ENCODE measurements around the gene TNRC6C.
"Not testable (repeated sequence)": the region's sequence is repeated elsewhere in the genome, so short reads cannot be mapped to it uniquely, and the experiment has no call there.

The TNRC6C gene

DNA sequence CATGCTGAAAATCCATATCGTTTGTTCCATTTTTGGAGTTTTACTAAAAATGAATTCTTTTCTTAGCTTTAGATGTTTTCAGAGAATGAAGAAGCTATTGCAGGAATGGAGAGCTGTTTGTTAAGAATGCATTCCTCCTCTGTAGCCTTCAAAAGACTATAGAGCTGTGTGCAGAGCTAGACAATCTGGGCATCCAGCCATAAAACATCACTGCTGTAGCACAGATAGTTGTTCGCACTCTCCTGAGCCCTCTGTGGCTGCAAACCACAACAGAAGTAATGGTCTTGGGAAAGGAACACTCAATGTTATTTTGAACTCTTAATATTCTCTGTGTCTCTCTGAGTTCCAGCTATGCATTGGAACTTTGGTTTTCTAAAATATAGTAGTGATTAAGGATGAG is 4.9 kb downstream of the TNRC6C start:
- peak; percentile 76 for DNase-seq (ENCODE audit: low spot score)

DNA sequence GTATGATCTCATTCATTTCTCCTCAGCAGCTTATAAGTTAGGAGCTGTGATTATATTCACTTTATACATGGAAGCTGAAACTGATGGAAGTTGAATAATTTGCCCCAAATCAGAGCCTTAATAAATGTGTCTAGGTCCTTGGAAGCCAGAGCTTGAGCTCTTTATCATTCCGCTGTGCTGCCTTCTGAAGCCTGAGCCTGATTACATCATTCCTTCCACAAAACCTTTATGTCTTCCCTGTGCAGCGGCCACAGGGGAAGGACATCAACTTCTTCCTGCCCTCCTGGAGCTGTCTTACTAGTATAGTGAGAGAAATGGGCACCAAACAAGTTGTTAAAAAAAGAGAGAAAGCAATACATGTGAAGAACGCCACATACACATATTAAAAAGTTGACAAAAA is 6.8 kb downstream of the TNRC6C start:
- DNase-seq (ENCODE audit: low spot score) = no peak

GRCh38 chr17:77966476-77966875 is 8.0 kb downstream of the TNRC6C start:
- no peak for DNase-seq (ENCODE audit: low spot score)

DNA sequence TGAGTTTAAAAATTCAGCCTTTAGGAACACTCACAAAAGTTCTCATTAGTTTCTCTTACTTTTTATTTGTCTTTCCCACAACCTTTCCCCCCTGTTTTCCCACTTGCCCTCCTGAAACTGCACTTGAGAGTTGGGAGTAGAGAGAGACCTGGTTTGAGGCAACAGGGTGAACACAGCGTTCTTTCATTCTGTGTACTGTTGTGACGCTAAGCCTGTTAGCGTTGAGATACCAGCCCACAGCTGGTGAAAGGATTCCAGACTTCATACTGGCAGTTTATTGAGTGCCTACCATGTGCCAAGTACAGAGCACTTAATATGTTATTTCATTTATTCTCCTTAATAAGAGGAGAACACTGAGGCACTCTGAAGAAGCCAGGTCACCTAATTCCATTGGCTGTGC is 10.3 kb downstream of the TNRC6C start:
- no peak for DNase-seq (ENCODE audit: low spot score)

- DNase-seq (ENCODE audit: low spot score) = not testable (repeated sequence)
Measured at GRCh38 chr17:77972271-77972670, 13.8 kb downstream of the TNRC6C start.

GRCh38 chr17:77973953-77974352 is 15.4 kb downstream of the TNRC6C start:
- no peak for DNase-seq (ENCODE audit: low spot score)

GRCh38 chr17:77974396-77974795 is 15.9 kb downstream of the TNRC6C start:
- DNase-seq (ENCODE audit: low spot score) = no peak

- not testable (repeated sequence) for DNase-seq (ENCODE audit: low spot score)
Measured at GRCh38 chr17:77982430-77982829, 23.9 kb downstream of the TNRC6C start.

- no peak for DNase-seq (ENCODE audit: low spot score)
Measured at GRCh38 chr17:77990301-77990700, 31.8 kb downstream of the TNRC6C start.

GRCh38 chr17:77993735-77994134 is 35.2 kb downstream of the TNRC6C start:
- not testable (repeated sequence) for DNase-seq (ENCODE audit: low spot score)

DNA sequence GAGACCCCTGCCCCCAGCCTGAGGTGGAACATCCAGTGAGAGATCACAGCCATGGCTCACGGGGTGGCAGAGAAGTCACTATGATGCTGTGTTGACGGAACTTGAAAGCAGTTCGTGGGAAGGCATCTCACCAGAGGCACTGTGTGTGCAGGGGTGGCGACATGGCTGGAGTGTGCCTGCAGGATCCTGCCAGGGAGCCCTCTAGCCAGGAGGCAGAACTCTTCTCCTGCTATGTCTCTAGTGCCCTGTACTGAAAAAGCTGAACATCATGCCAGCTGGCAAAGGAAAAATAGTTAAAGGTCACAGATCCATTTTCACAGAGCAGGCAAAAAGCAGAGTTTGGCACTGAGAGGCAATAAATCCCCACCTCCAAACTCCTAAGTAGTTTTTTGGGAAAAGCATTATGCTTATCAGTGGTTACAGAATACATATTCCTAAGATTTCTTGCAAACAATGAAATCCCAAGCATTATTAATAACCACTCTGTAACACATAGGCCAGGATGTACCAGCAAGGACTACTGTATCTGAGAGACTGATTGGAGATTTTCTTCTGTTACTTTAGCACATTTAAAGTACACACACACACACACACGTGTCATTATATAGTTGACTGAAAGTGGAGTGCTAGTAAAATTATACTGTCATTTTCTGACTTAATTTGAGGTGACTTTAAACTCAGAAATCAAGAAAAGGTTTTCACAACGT is 36.8 kb downstream of the TNRC6C start:
- DNase-seq (ENCODE audit: low spot score) = peak; percentile 66

DNA sequence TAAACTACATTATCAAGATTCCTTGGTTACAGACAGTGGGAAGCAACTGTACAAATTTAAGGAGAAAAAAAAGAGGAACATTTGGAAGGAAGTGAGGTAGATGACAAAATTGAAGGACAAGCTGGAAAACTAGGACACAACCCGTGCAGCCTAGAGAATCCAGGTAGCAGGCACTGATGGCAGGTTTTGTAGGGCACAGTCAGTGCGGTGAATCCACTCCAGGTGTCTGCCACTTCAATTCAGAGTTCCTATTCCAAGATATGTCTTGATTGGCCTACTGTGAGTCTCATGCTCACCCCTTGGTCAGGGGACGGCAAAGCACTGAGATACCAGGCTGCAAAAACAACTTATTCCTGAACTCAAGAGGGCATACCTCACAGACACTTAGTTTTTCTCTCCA is 37.8 kb downstream of the TNRC6C start:
- DNase-seq (ENCODE audit: low spot score) = peak; percentile 60

- peak; percentile 52 for DNase-seq (ENCODE audit: low spot score)
Measured at GRCh38 chr17:77999413-78000173, 41.1 kb downstream of the TNRC6C start.

GRCh38 chr17:78000341-78000740 is 41.8 kb downstream of the TNRC6C start:
- DNase-seq (ENCODE audit: low spot score) = no peak

DNA sequence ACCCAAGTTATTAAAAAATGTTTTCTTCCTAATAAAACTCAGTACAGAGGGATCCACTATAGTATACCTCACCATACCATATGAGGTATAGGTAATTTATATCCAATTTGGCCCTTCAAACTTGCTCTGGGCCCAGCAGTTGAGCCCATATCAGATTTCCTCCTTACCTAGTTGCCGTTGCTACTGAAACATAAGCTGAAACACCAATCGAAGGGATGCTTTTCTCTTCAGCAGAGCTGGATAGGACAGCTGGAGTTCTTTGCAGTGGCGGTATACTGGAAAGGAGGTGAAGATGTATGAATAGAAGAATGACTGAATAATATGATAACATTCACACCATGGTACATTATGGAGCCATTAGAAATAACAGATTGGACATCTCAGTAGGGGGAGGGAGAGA is 42.7 kb downstream of the TNRC6C start:
- DNase-seq (ENCODE audit: low spot score) = no peak

GRCh38 chr17:78001612-78002011 is 43.1 kb downstream of the TNRC6C start:
- no peak for DNase-seq (ENCODE audit: low spot score)

DNA sequence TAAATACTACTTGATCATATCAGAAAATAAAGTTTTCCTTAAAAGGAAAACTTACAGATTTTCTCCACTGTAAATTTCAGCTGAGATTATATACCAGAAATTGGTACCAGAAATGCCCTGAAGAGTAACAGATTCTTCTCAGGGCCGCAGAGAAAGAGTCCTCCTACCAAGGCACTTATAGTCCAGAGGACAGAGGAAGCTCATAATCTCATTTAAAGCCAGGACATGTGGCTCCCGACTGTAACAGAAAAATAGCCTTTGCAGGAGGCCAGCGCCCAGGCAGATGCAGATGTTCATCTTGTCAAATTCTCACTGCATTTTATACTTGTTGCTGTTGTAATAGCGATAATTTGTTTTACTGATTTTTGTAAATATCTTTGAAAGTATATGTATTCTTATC is 43.7 kb downstream of the TNRC6C start:
- DNase-seq (ENCODE audit: low spot score) = no peak

- no peak for DNase-seq (ENCODE audit: low spot score)
Measured at GRCh38 chr17:78005452-78006171, 47.1 kb downstream of the TNRC6C start.

DNA sequence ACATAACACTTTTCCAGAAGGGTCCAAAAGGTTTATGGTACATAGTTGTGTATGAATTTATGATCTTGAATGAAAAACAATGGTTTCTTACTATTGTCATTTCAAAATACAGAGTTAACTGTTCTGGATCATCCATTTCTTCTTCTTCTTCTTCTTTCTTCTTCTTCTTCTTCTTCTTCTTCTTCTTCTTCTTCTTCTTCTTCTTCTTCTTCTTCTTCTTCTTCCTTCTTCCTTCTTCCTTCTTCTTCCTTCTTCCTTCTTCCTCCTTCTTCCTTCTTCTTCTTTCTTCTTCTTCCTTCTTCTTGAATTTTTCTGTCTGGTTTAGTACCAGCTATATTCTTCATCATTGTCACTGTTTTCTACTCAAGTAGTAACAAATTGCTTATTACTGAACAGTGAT is 47.8 kb downstream of the TNRC6C start:
- no peak for DNase-seq (ENCODE audit: low spot score)

DNA sequence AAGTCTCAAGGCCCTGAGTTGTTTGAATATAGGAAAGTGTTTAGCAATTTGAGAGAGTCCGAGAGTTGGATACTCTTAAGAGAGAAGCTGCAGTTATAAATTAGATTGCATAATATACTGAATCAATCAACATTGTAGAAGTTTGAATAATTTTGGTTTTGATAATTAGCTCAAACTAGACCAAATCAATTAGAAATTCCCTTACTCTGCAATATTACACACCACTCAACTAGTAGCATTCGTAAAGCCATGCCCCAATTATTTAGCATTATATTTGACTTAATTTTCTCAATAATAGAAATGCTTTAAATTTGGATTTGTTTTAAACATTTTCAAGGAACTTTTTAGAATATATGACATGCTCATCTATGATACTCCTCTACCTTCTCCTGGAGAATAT is 49.1 kb downstream of the TNRC6C start:
- DNase-seq (ENCODE audit: low spot score) = no peak

- DNase-seq (ENCODE audit: low spot score) = no peak
Measured at GRCh38 chr17:78010759-78011158, 52.3 kb downstream of the TNRC6C start.

- DNase-seq (ENCODE audit: low spot score) = no peak
Measured at GRCh38 chr17:78012428-78012827, 53.9 kb downstream of the TNRC6C start.

All from cerebellar cortex (tissue), 1 donor.